Measurements from ENCODE around the gene ZNF587. TPM values are rescaled to one million over a fixed set of nuclear protein-coding genes. Genes with fewer than 3 reads are reported as not detected.
A peak's percentile ranks its signal among the peaks of the same experiment; 100 is the strongest.

ZNF587 gene
- total and polyA plus RNA-seq, 10 of the 15 experiments (the other 5 are each of a cell fraction or from before 2014, with no cell fraction given), result 1.9 to 27.8 (median 13.5) TPM

DNA sequence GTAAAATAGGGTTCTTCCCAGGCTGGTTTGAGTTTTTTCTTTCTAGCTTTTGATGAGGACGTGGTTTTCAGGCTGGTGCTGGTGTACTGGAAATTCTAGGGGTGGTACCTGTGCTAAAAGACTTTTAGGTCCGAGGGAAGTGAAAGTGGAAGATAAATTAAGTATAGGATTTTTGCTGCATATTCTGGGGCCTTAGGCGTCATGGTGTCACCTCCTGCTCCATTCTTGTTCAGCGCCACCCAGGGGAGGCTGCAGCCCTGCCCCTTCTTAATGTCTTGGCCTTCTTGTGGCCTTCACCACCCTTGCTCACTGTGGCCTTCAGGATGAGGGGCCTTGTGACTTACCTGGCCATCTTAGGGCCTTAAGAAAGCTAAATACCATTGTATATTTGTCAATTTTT lies 47.4 kb upstream of the ZNF587 start (continued):
- TF ChIP-seq, protein P1, sequence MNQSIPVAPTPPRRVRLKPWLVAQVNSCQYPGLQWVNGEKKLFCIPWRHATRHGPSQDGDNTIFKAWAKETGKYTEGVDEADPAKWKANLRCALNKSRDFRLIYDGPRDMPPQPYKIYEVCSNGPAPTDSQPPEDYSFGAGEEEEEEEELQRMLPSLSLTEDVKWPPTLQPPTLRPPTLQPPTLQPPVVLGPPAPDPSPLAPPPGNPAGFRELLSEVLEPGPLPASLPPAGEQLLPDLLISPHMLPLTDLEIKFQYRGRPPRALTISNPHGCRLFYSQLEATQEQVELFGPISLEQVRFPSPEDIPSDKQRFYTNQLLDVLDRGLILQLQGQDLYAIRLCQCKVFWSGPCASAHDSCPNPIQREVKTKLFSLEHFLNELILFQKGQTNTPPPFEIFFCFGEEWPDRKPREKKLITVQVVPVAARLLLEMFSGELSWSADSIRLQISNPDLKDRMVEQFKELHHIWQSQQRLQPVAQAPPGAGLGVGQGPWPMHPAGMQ (IDR thresholded peaks at IDR 0.05; ENCODE audit: borderline replicate concordance), result no peak
- TF ChIP-seq MEF2B (IDR thresholded peaks at IDR 0.05; ENCODE audit: partially characterized antibody, poor library complexity, severe bottlenecking) (no peak), NFYB (IDR thresholded peaks at IDR 0.05; ENCODE audit: insufficient read depth, low read depth, low read length) (no peak), YY1 (IDR thresholded peaks at IDR 0.05; ENCODE audit: low read depth, low read length) (peak; percentile 71; the same call in 1 of the 2 replicates), NFYA (IDR thresholded peaks at IDR 0.05; ENCODE audit: borderline replicate concordance, low read depth, low read length) (no peak), STAT1 (conservative IDR thresholded peaks at IDR 0.05) (no peak), CBX5 (IDR thresholded peaks at IDR 0.05; ENCODE audit: low read depth) (no peak), PAX5 (IDR thresholded peaks at IDR 0.05; ENCODE audit: borderline replicate concordance, low read depth, low read length) (no peak), SUZ12 (IDR thresholded peaks at IDR 0.05; ENCODE audit: unreplicated experiment) (no peak), ZSCAN29 (IDR thresholded peaks at IDR 0.05) (no peak), SUPT20H (IDR thresholded peaks at IDR 0.05; ENCODE audit: borderline replicate concordance, control insufficient read depth, low read depth, low read length) (no peak), SMAD5 (IDR thresholded peaks at IDR 0.05; ENCODE audit: low read depth) (no peak), NR2C2 (IDR thresholded peaks at IDR 0.05; ENCODE audit: borderline replicate concordance, control insufficient read depth, insufficient read length, low read depth) (no peak)
- TF ChIP-seq, protein P2, sequence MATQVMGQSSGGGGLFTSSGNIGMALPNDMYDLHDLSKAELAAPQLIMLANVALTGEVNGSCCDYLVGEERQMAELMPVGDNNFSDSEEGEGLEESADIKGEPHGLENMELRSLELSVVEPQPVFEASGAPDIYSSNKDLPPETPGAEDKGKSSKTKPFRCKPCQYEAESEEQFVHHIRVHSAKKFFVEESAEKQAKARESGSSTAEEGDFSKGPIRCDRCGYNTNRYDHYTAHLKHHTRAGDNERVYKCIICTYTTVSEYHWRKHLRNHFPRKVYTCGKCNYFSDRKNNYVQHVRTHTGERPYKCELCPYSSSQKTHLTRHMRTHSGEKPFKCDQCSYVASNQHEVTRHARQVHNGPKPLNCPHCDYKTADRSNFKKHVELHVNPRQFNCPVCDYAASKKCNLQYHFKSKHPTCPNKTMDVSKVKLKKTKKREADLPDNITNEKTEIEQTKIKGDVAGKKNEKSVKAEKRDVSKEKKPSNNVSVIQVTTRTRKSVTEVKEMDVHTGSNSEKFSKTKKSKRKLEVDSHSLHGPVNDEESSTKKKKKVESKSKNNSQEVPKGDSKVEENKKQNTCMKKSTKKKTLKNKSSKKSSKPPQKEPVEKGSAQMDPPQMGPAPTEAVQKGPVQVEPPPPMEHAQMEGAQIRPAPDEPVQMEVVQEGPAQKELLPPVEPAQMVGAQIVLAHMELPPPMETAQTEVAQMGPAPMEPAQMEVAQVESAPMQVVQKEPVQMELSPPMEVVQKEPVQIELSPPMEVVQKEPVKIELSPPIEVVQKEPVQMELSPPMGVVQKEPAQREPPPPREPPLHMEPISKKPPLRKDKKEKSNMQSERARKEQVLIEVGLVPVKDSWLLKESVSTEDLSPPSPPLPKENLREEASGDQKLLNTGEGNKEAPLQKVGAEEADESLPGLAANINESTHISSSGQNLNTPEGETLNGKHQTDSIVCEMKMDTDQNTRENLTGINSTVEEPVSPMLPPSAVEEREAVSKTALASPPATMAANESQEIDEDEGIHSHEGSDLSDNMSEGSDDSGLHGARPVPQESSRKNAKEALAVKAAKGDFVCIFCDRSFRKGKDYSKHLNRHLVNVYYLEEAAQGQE (IDR thresholded peaks at IDR 0.05; ENCODE audit: low read depth, low read length), result no peak
- TF ChIP-seq, protein P3, sequence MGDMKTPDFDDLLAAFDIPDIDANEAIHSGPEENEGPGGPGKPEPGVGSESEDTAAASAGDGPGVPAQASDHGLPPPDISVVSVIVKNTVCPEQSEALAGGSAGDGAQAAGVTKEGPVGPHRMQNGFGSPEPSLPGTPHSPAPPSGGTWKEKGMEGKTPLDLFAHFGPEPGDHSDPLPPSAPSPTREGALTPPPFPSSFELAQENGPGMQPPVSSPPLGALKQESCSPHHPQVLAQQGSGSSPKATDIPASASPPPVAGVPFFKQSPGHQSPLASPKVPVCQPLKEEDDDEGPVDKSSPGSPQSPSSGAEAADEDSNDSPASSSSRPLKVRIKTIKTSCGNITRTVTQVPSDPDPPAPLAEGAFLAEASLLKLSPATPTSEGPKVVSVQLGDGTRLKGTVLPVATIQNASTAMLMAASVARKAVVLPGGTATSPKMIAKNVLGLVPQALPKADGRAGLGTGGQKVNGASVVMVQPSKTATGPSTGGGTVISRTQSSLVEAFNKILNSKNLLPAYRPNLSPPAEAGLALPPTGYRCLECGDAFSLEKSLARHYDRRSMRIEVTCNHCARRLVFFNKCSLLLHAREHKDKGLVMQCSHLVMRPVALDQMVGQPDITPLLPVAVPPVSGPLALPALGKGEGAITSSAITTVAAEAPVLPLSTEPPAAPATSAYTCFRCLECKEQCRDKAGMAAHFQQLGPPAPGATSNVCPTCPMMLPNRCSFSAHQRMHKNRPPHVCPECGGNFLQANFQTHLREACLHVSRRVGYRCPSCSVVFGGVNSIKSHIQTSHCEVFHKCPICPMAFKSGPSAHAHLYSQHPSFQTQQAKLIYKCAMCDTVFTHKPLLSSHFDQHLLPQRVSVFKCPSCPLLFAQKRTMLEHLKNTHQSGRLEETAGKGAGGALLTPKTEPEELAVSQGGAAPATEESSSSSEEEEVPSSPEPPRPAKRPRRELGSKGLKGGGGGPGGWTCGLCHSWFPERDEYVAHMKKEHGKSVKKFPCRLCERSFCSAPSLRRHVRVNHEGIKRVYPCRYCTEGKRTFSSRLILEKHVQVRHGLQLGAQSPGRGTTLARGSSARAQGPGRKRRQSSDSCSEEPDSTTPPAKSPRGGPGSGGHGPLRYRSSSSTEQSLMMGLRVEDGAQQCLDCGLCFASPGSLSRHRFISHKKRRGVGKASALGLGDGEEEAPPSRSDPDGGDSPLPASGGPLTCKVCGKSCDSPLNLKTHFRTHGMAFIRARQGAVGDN (IDR thresholded peaks at IDR 0.05), result no peak
- TF ChIP-seq, protein P4, sequence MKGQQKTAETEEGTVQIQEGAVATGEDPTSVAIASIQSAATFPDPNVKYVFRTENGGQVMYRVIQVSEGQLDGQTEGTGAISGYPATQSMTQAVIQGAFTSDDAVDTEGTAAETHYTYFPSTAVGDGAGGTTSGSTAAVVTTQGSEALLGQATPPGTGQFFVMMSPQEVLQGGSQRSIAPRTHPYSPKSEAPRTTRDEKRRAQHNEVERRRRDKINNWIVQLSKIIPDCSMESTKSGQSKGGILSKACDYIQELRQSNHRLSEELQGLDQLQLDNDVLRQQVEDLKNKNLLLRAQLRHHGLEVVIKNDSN (IDR thresholded peaks at IDR 0.05; ENCODE audit: borderline replicate concordance, extremely low read length, insufficient read depth, low read depth, low read length), result no peak
- TF ChIP-seq, protein P5, sequence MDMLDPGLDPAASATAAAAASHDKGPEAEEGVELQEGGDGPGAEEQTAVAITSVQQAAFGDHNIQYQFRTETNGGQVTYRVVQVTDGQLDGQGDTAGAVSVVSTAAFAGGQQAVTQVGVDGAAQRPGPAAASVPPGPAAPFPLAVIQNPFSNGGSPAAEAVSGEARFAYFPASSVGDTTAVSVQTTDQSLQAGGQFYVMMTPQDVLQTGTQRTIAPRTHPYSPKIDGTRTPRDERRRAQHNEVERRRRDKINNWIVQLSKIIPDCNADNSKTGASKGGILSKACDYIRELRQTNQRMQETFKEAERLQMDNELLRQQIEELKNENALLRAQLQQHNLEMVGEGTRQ (IDR thresholded peaks at IDR 0.05; ENCODE audit: borderline replicate concordance, low read depth, low read length), result no peak
- TF ChIP-seq, protein P6, sequence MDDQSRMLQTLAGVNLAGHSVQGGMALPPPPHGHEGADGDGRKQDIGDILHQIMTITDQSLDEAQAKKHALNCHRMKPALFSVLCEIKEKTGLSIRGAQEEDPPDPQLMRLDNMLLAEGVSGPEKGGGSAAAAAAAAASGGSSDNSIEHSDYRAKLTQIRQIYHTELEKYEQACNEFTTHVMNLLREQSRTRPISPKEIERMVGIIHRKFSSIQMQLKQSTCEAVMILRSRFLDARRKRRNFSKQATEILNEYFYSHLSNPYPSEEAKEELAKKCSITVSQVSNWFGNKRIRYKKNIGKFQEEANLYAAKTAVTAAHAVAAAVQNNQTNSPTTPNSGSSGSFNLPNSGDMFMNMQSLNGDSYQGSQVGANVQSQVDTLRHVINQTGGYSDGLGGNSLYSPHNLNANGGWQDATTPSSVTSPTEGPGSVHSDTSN (IDR thresholded peaks at IDR 0.05; ENCODE audit: insufficient replicate concordance, low read depth, low read length), result no peak

Data from GM12878 (cell line).